Spleen (tissue), 7 donors: ENCODE measurements around the gene ECPAS.

Experiments used
- CTCF ChIP-seq, 11 experiments: fragments of 200-600 bp in 7 of 11; fragments of 450-650 bp in 4 of 11; sonication (generic) in 4 of 11; IDR thresholded peaks in 8 of 11; conservative IDR thresholded peaks in 3 of 11; 1 replicate in 7 of 11; 2 replicates in 4 of 11; pipeline versions ENCODE4 v1.4.0 to v1.8.0; 2016 to 2021; ENCODE audit warnings: antibody characterized with exemption in 11 of 11, inconsistent platforms in 4 of 11, mild to moderate bottlenecking in 1 of 11
- POLR2A ChIP-seq, 3 donors: fragments of 450-650 bp; IDR thresholded peaks; one replicate each; pipeline ENCODE4 v1.5.1; 2017; ENCODE audit warnings: antibody characterized with exemption in 3 of 3, mild to moderate bottlenecking in 1 of 3
- donor health status: DM: no; HTN: no; CAD: no; lungs with moderate emphysema.
- donor health status: DM: no; HTN: no; CAD: no.
- donor health status: DM: no; HTN: no; CAD: no.

GRCh38 chr9:111433082-111433481 lies 51.1 kb downstream of the ECPAS start:
- TF ChIP-seq POLR2A (IDR thresholded peaks at IDR 0.05) = no peak
- no peak for TF ChIP-seq CTCF (IDR thresholded peaks at IDR 0.05 in 8 of 11, conservative IDR thresholded peaks at IDR 0.05 in 3 of 11)
